ENCODE results near the gene HSD17B2. TPM values are rescaled to one million over a fixed set of nuclear protein-coding genes. Genes with fewer than 3 reads are reported as not detected.
"Not testable (repeated sequence)": the region's sequence is repeated elsewhere in the genome, so short reads cannot be mapped to it uniquely, and the experiment has no call there.

HSD17B2 gene
- polyA plus RNA-seq, 1 experiment = 0.60 TPM

GRCh38 chr16:82005027-82005830 lies 29.8 kb upstream of the HSD17B2 start:
- Histone ChIP-seq H3K36me3 (ENCODE audit: control insufficient read depth, insufficient read depth, low read length) (no peaks in the 10 kb centered on the region), H3K27me3 (ENCODE audit: control insufficient read depth, insufficient read depth, low read length) (no peaks in the 10 kb centered on the region), H3K4me3 (ENCODE audit: low read depth, low read length) (no peak overlapping the region)
- POLR2A ChIA-PET = no interaction called here
- CTCF ChIA-PET = no interaction called here
- peak; percentile 24 for DNase-seq (ENCODE audit: low read depth)
- TF ChIP-seq CTCF (IDR thresholded peaks at IDR 0.05; ENCODE audit: insufficient read depth, low read depth, low read length) = no peak

GRCh38 chr16:82006036-82006435 lies 29.0 kb upstream of the HSD17B2 start:
- Histone ChIP-seq H3K36me3 (ENCODE audit: control insufficient read depth, insufficient read depth, low read length) (no peaks in the 10 kb centered on the region), H3K27me3 (ENCODE audit: control insufficient read depth, insufficient read depth, low read length) (no peaks in the 10 kb centered on the region), H3K4me3 (ENCODE audit: low read depth, low read length) (no peak overlapping the region)
- no peak for TF ChIP-seq CTCF (IDR thresholded peaks at IDR 0.05; ENCODE audit: insufficient read depth, low read depth, low read length)
- ChIA-PET POLR2A (no interaction called here), CTCF (no interaction called here)
- DNase-seq (ENCODE audit: low read depth) = no peak

- H3K36me3 ChIP-seq (ENCODE audit: control insufficient read depth, insufficient read depth, low read length) = no peaks in the 10 kb centered on the region
- no peak for TF ChIP-seq CTCF (IDR thresholded peaks at IDR 0.05; ENCODE audit: insufficient read depth, low read depth, low read length)
- no peaks in the 10 kb centered on the region for H3K27me3 ChIP-seq (ENCODE audit: control insufficient read depth, insufficient read depth, low read length)
- no peak for DNase-seq (ENCODE audit: low read depth)
- no peak overlapping the region for H3K4me3 ChIP-seq (ENCODE audit: low read depth, low read length)
- ChIA-PET POLR2A (no interaction called here), CTCF (interaction anchor here (1.0 to 1.5 kb wide), 2 partner anchors 10 to 25 kb away, joined by 3 to 5 read pairs; no protein-coding TSS in a partner anchor)
These were observed 27.9 kb upstream of the HSD17B2 start for GRCh38 chr16:82007189-82007588.

GRCh38 chr16:82008957-82009592 lies 26.0 kb upstream of the HSD17B2 start:
- DNase-seq (ENCODE audit: low read depth) = no peak
- no peak overlapping the region for H3K4me3 ChIP-seq (ENCODE audit: low read depth, low read length)
- H3K36me3 ChIP-seq (ENCODE audit: control insufficient read depth, insufficient read depth, low read length) = no peaks in the 10 kb centered on the region
- H3K27me3 ChIP-seq (ENCODE audit: control insufficient read depth, insufficient read depth, low read length) = no peaks in the 10 kb centered on the region
- no peak for TF ChIP-seq CTCF (IDR thresholded peaks at IDR 0.05; ENCODE audit: insufficient read depth, low read depth, low read length)
- ChIA-PET POLR2A (no interaction called here), CTCF (interaction anchor here (1.2 kb wide), 1 partner anchor 221 kb away, joined by 5 read pairs; no protein-coding TSS in a partner anchor)

- DNase-seq (ENCODE audit: low read depth); POLR2A ChIA-PET; H3K36me3 ChIP-seq (ENCODE audit: control insufficient read depth, insufficient read depth, low read length); H3K27me3 ChIP-seq (ENCODE audit: control insufficient read depth, insufficient read depth, low read length); H3K4me3 ChIP-seq (ENCODE audit: low read depth, low read length): not testable (repeated sequence)
- CTCF ChIA-PET = interaction anchor here (1.2 to 1.8 kb wide), 2 partner anchors 12 to 220 kb away, joined by 5 read pairs; no protein-coding TSS in a partner anchor
These were observed 25.3 kb upstream of the HSD17B2 start for GRCh38 chr16:82009789-82010188.

Measured in BJ (cell line).